ENCODE data around the gene LDHD. TPM values are rescaled to one million over a fixed set of nuclear protein-coding genes. Genes with fewer than 3 reads are reported as not detected.

The LDHD gene
- total and polyA plus RNA-seq, 9 of the 15 experiments (the other 6 are each of a cell fraction or from before 2014, with no cell fraction given), result 0.19 to 0.86 (median 0.54) TPM; not detected in 3

DNA sequence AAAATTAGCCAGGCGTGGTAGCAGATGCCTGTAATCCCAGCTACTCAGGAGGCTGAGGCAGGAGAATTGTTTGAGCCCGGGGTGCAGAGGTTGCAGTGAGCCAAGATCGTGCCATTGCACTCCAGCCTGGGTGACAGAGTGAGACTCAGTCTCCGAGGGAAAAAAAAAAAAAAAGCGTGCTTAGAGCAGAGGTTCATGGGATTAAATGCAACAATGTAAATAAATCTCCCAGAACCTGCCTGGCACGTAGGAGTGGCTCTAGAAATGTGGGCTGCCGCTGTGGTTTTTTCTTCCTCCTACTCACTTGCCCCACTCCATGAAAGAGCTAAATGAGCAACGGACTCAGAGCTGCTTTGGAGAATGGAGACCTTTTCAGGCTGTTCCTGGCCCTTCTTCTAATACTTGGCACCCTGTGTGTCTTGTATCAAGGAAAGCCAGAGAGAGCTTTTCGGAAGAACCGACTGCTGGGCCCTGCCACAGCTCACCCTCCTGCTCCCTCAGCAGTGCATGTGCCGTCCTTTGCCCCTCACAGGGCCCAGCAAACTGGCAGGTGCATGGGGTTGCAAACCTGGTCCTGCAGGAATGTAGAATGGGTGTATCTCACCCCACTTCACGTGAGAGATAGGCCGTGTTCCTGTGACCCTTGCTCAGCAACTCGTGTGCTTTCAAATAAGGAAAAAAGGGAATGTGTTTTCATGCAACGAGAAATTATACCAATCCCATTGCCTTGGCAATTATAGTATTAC, 52.0 kb downstream of the LDHD start (continued):
- TF ChIP-seq, protein P1, sequence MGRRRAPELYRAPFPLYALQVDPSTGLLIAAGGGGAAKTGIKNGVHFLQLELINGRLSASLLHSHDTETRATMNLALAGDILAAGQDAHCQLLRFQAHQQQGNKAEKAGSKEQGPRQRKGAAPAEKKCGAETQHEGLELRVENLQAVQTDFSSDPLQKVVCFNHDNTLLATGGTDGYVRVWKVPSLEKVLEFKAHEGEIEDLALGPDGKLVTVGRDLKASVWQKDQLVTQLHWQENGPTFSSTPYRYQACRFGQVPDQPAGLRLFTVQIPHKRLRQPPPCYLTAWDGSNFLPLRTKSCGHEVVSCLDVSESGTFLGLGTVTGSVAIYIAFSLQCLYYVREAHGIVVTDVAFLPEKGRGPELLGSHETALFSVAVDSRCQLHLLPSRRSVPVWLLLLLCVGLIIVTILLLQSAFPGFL (CRISPR knock-in tag; IDR thresholded peaks at IDR 0.05), result no peak
- TF ChIP-seq KHSRP (IDR thresholded peaks at IDR 0.05) (no peak), PBX2 (CRISPR knock-in tag; IDR thresholded peaks at IDR 0.05; ENCODE audit: low read depth) (no peak), PBX2 (tag; conservative IDR thresholded peaks at IDR 0.05; ENCODE audit: low read depth) (peak; percentile 56), HDGF (IDR thresholded peaks at IDR 0.05) (0 out of 2 replicates have a peak, but pooled peaks have one; percentile 62), SMARCE1 (IDR thresholded peaks at IDR 0.05) (peak; percentile 18; the same call in 1 of the 2 replicates), ELF1 (tag; IDR thresholded peaks at IDR 0.05) (no peak), RAD51 (IDR thresholded peaks at IDR 0.05; ENCODE audit: borderline replicate concordance, low read depth) (0 out of 2 replicates have a peak, but pooled peaks have one; percentile 18), MAZ (CRISPR knock-in tag; conservative IDR thresholded peaks at IDR 0.05 in 1 of 2, IDR thresholded peaks at IDR 0.05 in 1 of 2) (peak in 1 of 2 experiments; percentile 42; a peak in 2 of 4 replicates), XRCC5 (IDR thresholded peaks at IDR 0.05; ENCODE audit: low read depth, low read length) (0 out of 2 replicates have a peak, but pooled peaks have one; percentile 20), ARID1B (IDR thresholded peaks at IDR 0.05) (no peak)
